ENCODE results near the gene NSL1. TPM values are rescaled to one million over a fixed set of nuclear protein-coding genes. Genes with fewer than 3 reads are reported as not detected.

NSL1 gene
- total and polyA plus RNA-seq, 4 donors = 9.2 to 48.8 (median 27.0) TPM

DNA sequence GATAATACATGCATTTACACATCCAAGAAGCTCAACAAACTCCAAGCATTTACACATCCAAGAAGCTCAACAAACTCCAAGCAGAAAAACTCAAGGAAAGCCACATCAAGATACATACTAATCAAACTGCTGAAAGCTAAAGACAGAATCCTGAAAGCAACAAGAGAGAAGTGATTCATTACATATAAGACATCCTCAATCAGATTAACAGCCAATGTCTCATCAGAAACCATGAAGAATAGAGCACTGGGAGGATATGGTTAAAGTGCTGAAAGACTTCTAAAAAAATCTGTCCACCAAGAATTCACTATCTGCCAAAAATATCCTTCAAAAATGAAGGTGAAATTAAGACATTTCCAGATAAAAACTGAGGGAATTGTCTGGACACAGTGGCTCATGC lies 46.3 kb downstream of the NSL1 start:
- peaks cover 0 to 10% (median 4%) of the 10 kb centered on the region in 5 donors for H3K4me1 ChIP-seq (ENCODE audit: control insufficient read depth in 5 of 5, insufficient read depth in 5 of 5, low read length in 5 of 5)
- H3K27ac ChIP-seq (ENCODE audit: low read depth in 1 of 2, low read length in 1 of 2) = no peak overlapping the region
- ATAC-seq (ENCODE audit: insufficient read depth, low FRiP score) (no peak), DNase-seq (no peak)
- H3K27me3 ChIP-seq (ENCODE audit: control insufficient read depth in 3 of 3, insufficient read depth in 3 of 3, low read length in 2 of 3) = no peaks in the 10 kb centered on the region
- peaks cover 0 to 11% (median 1%) of the 10 kb centered on the region in 4 donors for H3K36me3 ChIP-seq (ENCODE audit: control insufficient read depth in 4 of 4, insufficient read depth in 4 of 4, low read length in 4 of 4)
- H3K9ac ChIP-seq (ENCODE audit: insufficient read depth in 1 of 2, low read length in 2 of 2) = no peak overlapping the region
- no peak overlapping the region for H3K4me3 ChIP-seq
- peaks cover 0 to 2% (median 0%) of the 10 kb centered on the region in 4 donors for H3K9me3 ChIP-seq (ENCODE audit: control insufficient read depth in 4 of 4, insufficient read depth in 3 of 4, low read length in 3 of 4)
- TF ChIP-seq, protein P1, sequence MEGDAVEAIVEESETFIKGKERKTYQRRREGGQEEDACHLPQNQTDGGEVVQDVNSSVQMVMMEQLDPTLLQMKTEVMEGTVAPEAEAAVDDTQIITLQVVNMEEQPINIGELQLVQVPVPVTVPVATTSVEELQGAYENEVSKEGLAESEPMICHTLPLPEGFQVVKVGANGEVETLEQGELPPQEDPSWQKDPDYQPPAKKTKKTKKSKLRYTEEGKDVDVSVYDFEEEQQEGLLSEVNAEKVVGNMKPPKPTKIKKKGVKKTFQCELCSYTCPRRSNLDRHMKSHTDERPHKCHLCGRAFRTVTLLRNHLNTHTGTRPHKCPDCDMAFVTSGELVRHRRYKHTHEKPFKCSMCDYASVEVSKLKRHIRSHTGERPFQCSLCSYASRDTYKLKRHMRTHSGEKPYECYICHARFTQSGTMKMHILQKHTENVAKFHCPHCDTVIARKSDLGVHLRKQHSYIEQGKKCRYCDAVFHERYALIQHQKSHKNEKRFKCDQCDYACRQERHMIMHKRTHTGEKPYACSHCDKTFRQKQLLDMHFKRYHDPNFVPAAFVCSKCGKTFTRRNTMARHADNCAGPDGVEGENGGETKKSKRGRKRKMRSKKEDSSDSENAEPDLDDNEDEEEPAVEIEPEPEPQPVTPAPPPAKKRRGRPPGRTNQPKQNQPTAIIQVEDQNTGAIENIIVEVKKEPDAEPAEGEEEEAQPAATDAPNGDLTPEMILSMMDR (IDR thresholded peaks at IDR 0.05; ENCODE audit: control extremely low read depth, extremely low read depth) = no peak

DNA sequence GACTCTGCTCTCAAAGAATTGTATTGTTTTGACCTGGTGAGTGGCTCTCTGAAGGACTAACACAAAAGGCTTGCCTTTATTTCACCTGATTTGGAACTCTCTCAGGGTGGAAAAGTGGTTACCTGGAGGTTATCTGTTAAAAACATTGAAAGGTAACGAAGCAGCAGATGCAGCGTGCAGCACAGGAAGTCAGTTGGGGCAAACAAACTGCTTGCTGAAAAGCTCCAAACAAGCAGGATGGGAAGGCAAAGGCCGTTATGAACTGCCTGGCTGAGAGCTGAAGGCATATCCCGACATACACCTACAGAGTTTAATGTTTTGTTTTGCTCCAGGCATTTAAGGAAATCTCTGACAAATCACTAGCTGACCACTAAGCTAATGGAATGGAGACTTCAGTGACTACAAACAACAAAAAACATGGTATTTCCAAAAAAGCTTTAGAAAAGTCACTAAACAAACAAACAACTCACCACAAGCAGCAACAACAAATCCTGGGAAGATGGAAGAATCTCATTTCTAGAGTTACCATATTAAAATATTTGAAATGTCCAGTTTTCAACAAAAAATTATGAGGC lies 47.6 kb downstream of the NSL1 start:
- Histone ChIP-seq H3K4me1 (ENCODE audit: control insufficient read depth in 5 of 5, insufficient read depth in 5 of 5, low read length in 5 of 5) (no peaks in the 10 kb centered on the region), H3K27ac (ENCODE audit: low read depth in 1 of 2, low read length in 1 of 2) (no peak overlapping the region), H3K9me3 (ENCODE audit: control insufficient read depth in 4 of 4, insufficient read depth in 3 of 4, low read length in 3 of 4) (peaks cover 0 to 2% (median 0%) of the 10 kb centered on the region in 4 donors), H3K27me3 (ENCODE audit: control insufficient read depth in 3 of 3, insufficient read depth in 3 of 3, low read length in 2 of 3) (no peaks in the 10 kb centered on the region), H3K9ac (ENCODE audit: insufficient read depth in 1 of 2, low read length in 2 of 2) (no peak overlapping the region), H3K4me3 (no peak overlapping the region), H3K36me3 (ENCODE audit: control insufficient read depth in 4 of 4, insufficient read depth in 4 of 4, low read length in 4 of 4) (peaks cover 0 to 11% (median 1%) of the 10 kb centered on the region in 4 donors)
- WGBS, 2 donors = 83 to 84% methylated on average over 4 of the region's 4 CpGs
- DNase-seq = no peak
- TF ChIP-seq, protein P1 (IDR thresholded peaks at IDR 0.05; ENCODE audit: control extremely low read depth, extremely low read depth) = no peak
- ATAC-seq (ENCODE audit: insufficient read depth, low FRiP score) = no peak

DNA sequence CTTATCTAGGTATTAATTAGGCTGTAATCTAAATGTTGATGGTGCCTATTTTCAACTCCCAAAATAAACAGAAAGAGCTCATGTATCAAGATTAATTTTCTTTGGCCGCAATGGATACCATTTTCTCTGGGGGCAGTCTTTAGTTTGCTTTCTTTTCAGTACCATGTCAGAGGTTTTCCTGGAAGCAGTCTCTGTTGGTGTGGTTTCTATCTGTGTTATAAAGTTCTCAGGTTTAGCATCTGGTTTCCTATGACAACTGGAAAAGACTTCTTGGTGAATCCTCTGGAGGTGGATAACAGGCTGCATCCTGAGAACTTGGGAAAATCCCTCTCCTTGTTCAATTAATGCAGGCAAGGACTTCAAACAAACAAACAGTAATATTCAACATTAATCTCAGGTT lies 53.2 kb downstream of the NSL1 start:
- H3K4me3 ChIP-seq = no peak overlapping the region
- peaks cover 0 to 7% (median 0%) of the 10 kb centered on the region in 4 donors for H3K36me3 ChIP-seq (ENCODE audit: control insufficient read depth in 4 of 4, insufficient read depth in 4 of 4, low read length in 4 of 4)
- H3K27me3 ChIP-seq (ENCODE audit: control insufficient read depth in 3 of 3, insufficient read depth in 3 of 3, low read length in 2 of 3) = no peaks in the 10 kb centered on the region
- WGBS, 2 donors = 77 to 97% methylated on average over 1 of the region's 1 CpG
- no peak overlapping the region for H3K9ac ChIP-seq (ENCODE audit: insufficient read depth in 1 of 2, low read length in 2 of 2)
- peaks cover 0 to 11% (median 0%) of the 10 kb centered on the region in 5 donors for H3K4me1 ChIP-seq (ENCODE audit: control insufficient read depth in 5 of 5, insufficient read depth in 5 of 5, low read length in 5 of 5)
- no peaks in the 10 kb centered on the region for H3K9me3 ChIP-seq (ENCODE audit: control insufficient read depth in 4 of 4, insufficient read depth in 3 of 4, low read length in 3 of 4)
- no peak overlapping the region for H3K27ac ChIP-seq (ENCODE audit: low read depth in 1 of 2, low read length in 1 of 2)
- ATAC-seq (ENCODE audit: insufficient read depth, low FRiP score) (no peak), DNase-seq (no peak)
- TF ChIP-seq, protein P1 (IDR thresholded peaks at IDR 0.05; ENCODE audit: control extremely low read depth, extremely low read depth) = no peak

DNA sequence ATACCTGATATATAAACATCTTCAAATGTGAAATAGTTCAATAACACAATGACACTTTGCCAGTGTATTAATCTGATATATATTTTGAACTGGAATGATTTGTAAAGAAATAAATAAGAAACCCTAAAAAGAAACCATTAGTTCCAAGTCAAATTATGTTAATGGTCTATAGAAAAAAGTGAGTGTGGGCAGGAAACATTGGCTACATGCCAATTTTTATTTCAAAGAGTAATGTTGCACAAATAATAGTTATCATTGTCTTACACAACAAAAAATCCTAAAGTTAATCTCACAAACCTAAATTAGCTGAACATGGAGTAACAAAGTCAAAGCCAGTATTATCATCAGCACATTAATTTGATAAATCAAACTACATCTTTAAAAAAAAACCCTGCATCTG lies 54.0 kb downstream of the NSL1 start:
- no peak for ATAC-seq (ENCODE audit: insufficient read depth, low FRiP score)
- H3K9me3 ChIP-seq (ENCODE audit: control insufficient read depth in 4 of 4, insufficient read depth in 3 of 4, low read length in 3 of 4) = no peaks in the 10 kb centered on the region

More for the DNA sequence above, 54.0 kb downstream of the NSL1 start:
- H3K27me3 ChIP-seq (ENCODE audit: control insufficient read depth in 3 of 3, insufficient read depth in 3 of 3, low read length in 2 of 3) = no peaks in the 10 kb centered on the region
- TF ChIP-seq, protein P1 (IDR thresholded peaks at IDR 0.05; ENCODE audit: control extremely low read depth, extremely low read depth) = no peak
- H3K9ac ChIP-seq (ENCODE audit: insufficient read depth in 1 of 2, low read length in 2 of 2) = no peak overlapping the region
- no peak overlapping the region for H3K4me3 ChIP-seq
- H3K27ac ChIP-seq (ENCODE audit: low read depth in 1 of 2, low read length in 1 of 2) = no peak overlapping the region
- H3K36me3 ChIP-seq (ENCODE audit: control insufficient read depth in 4 of 4, insufficient read depth in 4 of 4, low read length in 4 of 4) = peaks cover 0 to 7% (median 0%) of the 10 kb centered on the region in 4 donors
- peaks cover 0 to 11% (median 0%) of the 10 kb centered on the region in 5 donors for H3K4me1 ChIP-seq (ENCODE audit: control insufficient read depth in 5 of 5, insufficient read depth in 5 of 5, low read length in 5 of 5)
- DNase-seq = peak in 1 of 3 donors; percentile 13
